OCI-M1 (cell line): ENCODE results near the gene FAT2.
"Not testable (repeated sequence)": the region's sequence is repeated elsewhere in the genome, so short reads cannot be mapped to it uniquely, and the experiment has no call there.

ENCODE experiments used
- DNase-seq: peaks from one replicate; lab custom pipeline; 2025; lab: John Stamatoyannopoulos, UW

FAT2 gene

DNA sequence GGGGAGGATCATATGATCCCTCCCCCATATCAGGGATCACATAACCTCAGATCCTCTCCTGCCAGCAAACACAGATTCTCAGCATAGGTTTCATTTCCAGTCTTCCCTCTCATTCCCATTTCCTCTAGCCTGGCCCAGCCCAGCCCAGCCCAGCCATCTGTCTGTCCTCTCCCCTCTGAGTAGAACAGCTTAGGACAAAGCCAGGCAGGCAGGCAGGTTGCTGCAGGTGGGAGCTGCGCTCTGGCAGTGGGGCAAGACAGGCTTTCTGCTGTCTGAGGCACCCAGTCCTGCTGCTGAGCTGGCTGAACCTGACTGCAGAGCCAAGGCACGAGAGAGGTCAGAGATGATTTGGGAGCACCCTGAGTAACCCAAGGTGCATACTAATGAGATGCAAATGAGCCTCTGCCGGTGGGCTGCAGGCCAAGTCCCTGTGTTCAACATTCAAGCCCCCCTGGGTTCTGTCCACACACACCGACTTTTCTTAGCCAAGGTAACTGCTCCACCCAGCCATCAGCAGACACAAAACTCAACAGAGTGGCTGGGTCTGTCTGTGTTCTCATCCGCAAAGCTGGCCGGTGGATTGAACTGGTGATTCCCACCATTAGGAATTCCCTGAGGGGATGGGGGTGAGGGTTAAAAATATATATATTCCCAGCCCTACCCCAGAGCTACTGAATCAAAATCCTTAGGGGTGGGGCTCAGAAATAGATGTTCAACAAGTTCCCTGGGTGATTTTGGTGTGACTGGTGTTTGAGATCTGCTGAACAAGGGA, 9.1 kb downstream of the FAT2 start:
- DNase-seq, result no peak

DNA sequence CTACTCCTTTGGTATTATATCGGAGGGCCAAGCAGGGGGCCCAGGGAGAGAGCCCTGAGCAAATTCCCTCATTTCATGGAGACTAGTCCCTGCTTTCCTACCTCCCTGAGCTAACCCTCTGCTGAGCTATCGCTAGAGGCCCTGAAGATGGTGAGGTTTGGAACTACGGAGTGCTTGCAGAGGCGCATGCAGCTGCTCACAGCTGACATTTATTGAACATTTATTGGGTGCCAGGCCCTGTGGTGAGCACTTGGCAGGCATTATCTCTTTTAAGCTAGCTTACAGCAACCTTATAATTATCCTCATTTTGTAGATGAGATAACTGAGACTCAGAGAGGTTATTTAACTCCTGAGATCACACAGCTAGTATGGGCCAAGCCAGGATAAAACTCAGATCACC, 9.8 kb downstream of the FAT2 start:
- no peak for DNase-seq

DNA sequence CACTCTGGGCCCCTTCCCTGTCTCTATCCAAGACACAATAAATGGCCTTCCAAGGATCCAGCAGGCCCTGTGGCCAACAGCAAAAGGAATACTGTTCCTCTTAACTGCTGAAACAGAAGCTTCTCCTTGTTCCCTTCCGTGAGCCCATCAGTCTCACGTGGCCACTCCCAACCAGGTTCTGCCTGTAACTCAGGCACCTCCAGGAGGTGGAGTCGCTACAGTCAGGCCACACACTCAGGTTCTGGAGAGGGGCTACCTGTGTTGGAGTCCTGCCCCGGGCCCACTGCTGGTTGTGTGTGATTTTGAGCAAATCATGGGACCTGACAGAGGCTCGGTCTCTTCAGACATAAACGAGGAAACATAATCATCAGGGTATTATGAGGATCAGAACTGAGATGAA, 10.3 kb downstream of the FAT2 start:
- DNase-seq, result no peak

DNA sequence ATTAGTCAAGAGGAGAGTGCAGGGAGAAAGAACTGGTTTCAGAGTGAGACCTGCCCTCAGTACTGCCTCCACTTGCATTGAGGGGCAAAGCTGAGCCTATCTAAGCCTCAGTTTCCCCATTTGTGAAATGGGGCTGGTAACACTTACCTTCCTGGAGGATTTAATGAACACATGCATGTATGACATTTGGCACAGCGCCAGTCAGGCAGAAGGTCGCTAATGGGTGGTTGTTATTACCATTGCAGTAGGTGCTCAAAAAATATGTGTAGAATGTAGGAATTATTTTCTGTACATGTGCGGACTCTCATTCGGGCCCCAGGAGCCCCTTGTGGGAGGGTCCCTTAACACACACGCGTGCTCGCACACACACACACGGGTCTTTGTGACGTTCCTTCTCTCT, 10.9 kb downstream of the FAT2 start:
- no peak for DNase-seq

DNA sequence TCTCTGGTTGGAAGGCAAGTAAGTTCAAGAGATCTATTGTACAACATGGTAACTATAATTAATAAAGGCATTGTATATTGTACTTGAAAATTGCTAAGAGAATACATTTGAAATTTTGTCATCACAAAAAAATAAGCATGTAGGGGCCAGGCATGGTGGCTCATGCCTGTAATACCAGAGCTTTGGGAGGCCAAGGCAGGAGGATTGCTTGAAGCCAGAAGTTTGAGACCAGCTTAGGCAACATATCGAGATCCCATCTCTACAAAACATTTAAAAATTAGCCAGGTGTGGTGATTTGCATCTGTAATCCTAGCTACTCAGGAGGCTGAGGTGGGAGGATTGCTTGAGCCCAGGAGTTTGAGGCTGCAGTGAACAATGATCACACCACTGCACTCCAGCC, 12.0 kb downstream of the FAT2 start:
- DNase-seq, result not testable (repeated sequence)

DNA sequence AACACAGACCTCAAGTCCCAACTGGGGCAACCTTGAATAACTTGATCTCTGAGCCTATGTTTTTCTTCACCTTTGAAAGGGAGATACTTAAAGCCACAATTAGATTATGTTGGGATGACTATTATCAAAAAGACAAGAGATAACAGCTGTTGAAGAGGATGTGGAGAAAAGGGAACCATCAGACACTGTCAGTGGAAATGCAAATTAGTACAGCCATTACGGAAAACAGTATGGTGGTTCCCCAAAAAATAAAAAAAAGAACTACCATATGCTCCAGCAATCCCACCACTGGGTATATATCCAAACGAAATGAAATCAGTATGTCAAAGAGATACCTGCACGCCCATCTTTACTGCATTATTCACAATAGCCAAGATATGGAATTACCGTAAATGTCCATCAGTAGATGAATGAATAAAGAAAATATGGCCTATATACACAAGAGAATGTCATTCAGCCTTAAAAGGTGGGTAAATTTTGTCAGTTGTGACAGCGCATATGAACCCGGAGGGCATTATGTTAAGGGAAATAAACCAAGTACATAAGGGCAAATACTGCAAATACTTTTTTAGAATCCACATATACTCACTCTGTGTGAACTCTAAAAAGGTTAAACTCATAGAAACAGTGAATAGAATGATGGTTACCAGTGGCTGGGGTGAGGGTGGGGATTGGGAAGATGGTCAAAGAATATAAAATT, 12.7 kb downstream of the FAT2 start:
- DNase-seq, result no peak

DNA sequence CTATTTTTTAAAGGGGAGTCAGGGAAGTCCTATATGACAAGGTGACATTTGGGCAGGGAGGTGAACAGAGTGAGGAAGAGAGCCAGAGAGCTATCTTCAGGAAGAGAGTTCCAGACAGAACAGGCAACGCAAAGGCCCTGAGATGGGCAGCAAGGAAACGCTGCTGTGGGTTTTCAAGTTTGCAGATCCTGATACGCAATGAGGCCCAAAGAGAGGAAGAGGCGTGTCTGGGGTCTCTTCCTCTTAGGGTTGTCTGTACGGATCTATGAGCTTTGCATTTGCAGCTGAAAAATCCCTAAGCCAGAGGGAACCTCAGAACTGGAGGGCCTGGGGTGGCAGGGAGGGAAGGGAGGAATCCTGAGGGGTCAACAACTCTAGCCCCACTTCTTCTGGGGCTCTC, 13.6 kb downstream of the FAT2 start:
- DNase-seq, result no peak

DNA sequence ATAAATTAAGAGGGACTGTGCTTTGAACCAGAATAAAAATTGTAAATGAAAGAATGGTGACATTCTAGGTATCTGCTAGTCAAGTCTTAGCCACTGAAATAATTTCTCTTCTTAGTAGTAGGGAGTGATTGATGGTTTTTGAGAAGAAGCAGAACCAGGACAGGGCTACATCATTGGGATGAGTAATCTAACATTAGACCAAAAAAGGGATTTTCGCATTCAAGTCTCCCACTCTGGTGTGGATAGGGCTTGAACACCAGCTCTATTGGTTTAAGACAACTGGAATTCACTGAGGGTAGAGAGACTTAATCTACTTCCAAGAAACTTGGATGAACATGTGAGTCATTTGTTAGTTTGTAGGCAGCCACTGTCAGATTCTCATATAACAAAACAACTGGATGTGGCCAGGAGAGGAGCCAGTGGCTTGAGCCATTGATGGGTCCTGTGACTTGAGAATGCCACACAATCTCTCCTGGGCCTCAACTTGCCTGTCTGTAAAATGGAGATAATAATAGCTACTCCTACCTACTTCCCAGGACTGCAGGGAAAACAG, 16.6 kb downstream of the FAT2 start:
- DNase-seq, result no peak

DNA sequence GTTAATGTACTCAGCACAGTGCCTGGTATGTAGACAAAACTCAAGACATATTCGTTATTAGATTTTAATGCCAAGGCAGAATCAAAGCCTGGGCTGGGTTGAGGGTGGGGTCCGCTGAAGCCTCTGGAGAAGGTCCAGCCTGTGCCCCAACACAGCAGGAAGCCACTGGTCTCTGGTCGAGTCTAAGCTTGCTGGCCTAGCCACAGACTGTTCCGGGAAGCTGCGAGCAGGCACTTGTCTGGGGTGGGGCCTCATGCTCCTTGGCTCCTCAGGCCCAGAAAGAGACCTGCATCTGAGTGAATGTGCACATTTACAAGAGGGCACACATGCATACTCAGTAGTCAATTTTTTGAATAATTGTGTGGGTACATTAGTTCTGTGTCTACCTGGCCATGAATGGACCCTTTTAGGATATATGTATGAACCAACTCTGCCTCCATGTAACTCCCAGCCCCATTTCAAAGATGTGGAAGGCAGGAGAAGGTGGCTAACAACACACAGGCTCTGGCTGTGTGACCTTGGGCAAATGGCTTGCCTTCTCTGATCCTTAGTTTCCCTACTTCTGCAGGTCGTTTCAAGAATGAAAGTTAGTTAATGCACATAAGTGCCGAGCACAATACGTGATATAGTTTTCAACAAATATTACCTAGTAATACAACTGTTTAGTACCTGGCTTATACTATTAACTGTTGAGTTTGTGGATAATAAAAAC, 18.3 kb downstream of the FAT2 start:
- DNase-seq, result no peak

DNA sequence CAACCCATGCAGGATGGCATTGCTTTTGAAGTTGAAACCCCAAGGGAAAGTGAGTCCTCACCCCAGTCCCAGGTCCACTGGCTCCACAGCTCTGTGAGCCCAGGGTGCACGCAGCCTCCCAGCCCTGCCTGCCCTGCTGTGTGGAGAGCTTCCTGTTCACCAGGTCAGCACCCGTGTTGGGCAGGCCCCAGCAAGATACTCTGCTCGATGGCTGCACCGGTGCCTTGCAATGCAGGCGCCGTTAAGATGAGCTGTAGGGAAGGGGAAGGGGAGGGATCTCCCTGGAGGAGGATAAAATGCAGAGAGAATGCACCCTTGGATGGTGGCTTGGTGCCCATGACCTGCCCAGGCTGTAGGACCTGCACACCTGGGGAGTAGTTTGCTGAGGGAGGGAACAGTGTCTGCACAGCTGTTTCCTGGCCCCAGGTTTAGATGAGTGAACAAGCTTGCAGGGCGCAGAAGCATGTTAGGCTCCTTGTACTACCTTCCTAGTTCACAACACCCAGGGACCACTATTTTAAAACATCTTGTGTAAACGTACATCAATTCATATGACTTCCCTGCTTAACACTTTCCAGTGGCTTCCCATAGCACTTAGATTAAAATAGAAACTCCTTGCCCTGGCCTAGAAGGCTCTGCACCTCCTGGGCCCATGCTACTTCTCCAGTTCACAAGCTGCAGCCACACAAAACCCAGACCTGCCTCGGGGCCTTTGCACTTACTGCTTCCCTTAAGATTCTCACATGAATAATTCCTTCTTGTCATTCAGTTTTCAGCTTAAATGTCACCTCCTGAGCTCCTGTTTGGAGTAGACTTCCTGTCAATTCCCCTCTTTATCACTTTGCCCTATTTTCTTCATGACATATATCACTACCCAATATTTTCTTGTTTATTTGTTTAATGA, 19.6 kb downstream of the FAT2 start:
- no peak for DNase-seq

DNA sequence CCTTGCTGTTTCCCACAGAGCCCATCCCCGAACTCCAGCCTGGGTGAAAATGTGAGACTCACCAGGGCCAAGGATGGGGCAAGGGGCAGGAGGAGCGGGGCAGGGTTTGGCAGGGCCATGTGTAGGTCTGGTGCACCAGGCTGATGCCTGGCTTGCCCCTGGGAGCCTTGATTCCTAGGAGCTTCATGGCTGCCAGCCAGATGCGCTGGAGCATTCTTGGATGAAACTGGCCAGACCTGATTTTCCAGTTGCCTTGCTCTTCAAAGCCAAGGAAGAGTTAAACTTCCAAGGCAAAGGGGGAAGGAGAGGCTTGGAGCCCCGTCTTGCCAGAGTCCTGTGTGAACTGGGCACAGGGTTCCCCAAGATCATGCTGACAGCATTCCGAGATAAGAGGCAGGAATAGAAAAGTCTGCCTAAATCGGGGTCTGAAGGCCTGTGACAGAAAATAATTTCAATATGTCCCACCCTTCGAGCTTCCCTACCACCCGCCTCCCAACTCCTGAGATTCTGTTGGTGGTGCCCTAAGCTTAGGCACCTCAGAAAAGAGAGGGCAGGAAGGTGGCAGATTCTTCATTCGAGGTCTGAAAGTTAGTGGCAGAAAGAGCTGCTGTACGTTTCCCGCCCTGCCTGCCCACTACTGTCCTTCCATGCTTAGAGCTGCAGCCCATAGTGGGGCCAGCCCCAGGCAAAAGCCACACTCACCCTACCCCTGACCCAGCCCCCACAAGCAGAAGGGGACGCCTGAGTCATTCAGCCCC, 20.4 kb downstream of the FAT2 start:
- no peak for DNase-seq

DNA sequence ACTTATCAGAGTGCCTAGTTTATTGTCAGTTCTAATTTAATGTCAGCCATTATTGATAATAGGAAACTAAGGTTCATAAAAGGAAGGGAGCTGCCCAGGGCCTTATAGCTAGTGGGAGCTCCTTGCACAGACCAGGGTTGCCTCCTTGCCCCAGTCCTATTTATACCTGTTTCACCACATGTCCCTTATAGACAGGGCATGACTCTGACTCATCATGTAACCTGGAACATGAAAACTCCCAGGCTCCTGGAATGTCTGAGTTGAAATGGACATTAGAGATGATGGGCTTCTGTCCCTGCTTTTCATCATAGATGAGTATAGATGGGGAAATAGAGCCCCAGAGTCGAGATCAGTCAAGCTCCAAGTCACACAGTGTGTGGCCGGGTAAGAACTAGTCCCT, 21.1 kb downstream of the FAT2 start:
- DNase-seq, result no peak

DNA sequence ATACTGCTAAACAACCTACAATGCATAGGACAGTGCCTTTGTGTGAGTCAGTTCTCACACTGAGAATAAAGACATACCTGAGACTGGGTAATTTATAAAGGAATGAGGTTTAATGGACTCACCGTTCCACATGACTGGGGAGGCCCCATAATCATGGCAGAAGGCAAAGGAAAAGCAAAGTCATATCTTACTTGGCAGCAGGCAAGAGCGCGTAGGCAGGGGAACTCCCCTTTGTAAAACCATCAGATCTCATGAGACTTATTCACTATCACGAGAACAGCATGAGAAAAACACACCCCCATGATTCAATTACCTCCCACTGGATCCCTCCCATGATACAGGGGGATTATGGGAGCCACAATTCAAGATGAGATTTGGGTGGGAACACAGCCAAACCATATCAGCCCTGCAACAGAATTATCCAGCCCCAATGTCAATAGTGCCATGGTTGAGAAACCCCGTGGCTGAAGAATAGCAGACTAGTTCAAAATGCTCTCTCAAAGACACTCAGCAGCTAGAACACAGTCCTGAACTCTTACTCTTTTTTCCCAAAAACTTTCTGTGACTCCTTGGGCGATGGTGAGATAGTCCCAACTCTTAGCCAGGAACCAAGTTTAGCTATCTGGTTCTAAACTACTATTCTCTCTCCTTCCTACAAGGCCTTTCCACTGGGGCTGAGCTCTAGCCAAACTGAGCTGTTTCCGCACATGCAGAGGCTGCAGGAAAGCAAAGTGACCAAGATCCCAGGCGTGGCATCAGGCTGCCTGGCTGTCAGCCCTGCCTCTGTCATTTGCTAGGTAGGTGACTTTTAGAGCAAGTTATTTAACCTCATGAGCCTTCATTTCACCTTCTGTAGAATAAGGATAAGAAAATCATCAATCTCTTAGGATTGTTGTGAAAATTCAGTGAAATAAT, 21.7 kb downstream of the FAT2 start:
- peak; percentile 69 for DNase-seq

DNA sequence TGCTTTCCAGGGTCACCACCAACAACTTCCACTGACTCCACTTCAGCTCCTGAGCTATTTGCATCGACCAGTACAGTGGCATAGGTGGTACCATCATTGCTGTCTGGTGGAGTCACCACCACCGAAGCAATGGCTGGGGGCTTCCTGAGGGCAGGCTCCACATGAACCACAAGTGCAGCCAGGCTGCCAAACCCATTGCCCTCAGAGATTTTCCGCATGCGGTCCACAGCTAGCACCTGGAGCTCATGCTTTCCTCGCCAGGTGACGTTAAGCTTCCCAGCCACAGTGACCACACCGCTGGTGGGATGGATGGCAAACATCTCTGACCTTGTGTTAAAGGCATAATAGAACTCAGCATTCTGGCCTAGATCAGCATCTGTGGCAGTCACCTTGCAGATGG, 23.1 kb downstream of the FAT2 start:
- no peak for DNase-seq

DNA sequence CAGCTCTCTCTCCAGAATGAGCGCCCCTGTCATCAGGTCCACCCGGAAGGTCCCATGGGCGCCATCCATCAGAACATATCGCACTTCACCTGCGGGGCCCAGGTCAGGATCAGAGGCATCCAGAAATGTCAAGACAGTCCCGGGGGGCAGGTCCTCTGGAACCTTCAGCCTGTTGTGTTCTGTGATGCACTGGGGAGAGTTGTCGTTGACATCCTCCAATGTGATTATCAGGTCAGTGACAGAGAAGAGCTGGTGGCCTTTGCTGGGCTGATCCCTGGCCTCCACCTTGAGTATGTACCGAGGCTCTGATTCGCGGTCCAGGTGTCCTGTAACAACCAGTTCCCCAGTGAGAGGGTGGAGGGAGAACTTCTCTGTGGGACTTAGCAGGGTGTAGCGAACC, 25.2 kb downstream of the FAT2 start:
- no peak for DNase-seq

DNA sequence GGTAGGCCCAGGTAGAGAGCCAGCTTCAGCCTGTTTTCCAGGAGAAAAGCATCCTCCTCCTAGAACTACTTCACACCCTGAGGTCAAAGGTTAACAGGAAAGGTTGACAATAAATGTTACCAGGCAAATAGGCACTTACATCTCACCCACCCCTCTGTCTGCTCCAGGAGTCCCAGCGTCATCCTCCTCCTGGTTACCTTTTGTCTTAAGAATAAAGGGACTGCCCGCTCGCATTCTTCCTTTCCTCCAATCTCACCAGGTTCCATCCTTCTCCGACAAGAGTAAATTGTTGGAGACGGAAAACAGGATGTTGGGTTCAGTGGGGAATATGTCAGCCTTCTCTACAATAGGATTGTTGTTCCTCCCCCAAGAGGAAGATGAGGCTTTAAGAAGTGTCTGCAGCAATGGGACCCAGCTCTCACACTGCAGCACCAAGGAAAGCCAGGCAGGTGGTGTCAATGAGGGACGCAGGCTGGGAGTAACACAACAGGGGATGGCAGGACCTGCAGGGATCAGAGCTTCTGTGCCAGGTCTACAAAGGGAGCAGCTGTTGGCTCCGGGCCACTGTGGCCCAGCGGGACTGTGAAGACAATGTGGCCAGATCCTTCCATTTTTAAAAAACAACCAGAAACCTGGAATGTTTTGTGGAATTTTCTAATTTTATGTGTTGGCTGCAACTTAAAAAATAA, 29.0 kb downstream of the FAT2 start:
- DNase-seq, result no peak

DNA sequence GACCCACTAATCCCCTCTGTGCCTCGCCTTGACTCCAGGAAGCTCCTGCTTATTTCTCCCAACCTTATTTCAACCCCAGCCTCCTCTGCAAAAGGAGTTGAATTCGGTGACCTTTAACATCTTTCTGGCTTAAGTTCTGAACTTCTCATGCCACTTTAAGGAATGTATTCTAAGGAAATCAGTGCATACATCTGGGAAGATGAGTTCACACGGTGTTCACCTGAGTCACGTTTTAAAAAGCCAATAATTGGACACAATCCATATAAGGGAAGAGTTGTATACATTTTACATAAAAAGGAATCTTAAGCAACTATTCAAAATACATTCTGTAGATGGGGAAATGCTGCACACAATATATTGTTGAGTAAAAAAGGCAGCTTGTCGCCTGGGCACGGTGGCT, 33.2 kb downstream of the FAT2 start:
- no peak for DNase-seq

DNA sequence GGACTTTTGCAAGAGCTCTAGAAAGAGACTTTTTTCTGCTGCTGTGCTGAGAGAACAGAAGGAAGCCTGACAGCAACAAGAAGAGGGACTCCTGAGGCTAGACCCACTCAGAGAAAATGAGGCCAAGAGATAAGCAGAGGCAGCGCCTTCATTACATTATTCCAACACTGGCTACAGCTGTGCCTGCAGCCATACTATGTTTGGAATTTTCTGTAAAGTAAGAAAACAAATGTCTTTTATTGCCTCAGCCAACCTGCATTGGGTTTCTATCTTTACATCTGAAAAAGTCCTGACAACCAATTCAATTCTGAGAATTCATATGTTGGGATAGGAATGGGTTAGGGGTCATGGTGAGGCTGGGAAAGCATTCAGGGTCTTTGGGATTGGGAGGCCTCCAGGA, 33.7 kb downstream of the FAT2 start:
- no peak for DNase-seq

DNA sequence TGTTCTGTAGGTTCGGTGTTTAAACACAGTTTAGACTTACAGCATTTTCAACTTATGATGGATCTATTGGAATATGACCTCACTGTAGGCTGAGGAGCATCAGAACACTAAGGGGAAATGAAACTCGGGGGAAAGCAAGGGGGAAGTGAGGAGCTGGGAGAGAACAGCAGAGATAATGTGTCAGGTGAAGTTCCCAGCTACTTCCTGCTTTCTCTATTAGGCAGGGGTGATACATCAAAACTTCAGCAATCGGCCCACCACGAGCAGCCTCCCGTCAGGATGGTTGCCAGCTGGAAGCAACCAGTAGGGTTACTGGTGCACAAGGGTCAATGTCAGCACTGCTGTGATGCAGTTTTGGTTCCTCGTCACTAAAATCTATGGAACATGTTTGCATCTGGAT, 34.3 kb downstream of the FAT2 start:
- DNase-seq, result peak; percentile 16
